GM12875 (cell line): ENCODE results near the gene RNF182.

Experiments used
- H3K4me3 ChIP-seq: one replicate; pipeline ENCODE4 v1.5.1; 2011; ENCODE audit warnings: low read depth, low read length, control low read depth
- CTCF ChIP-seq: IDR thresholded peaks from 2 replicates; pipeline ENCODE4 v1.5.1; 2011; ENCODE audit warnings: low read depth, mild to moderate bottlenecking, control low read depth, inconsistent platforms, low read length, moderate library complexity, borderline replicate concordance; ENCODE audit not compliant: insufficient read depth

RNF182 gene

GRCh38 chr6:13886949-13887348, 37.8 kb upstream of the RNF182 start:
- H3K4me3 ChIP-seq = no peak overlapping the region
- no peak for TF ChIP-seq CTCF

- TF ChIP-seq CTCF = no peak
- no peak overlapping the region for H3K4me3 ChIP-seq
Measured at GRCh38 chr6:13892017-13892645, 32.6 kb upstream of the RNF182 start.

- H3K4me3 ChIP-seq = no peak overlapping the region
- TF ChIP-seq CTCF = no peak
Measured at GRCh38 chr6:13902922-13903321, 21.8 kb upstream of the RNF182 start.

GRCh38 chr6:13903364-13903763, 21.4 kb upstream of the RNF182 start:
- no peak for TF ChIP-seq CTCF
- H3K4me3 ChIP-seq = no peak overlapping the region

- no peak overlapping the region for H3K4me3 ChIP-seq
- TF ChIP-seq CTCF = no peak
Measured at GRCh38 chr6:13907001-13907350, 17.8 kb upstream of the RNF182 start.

- TF ChIP-seq CTCF = no peak
- no peak overlapping the region for H3K4me3 ChIP-seq
Measured at GRCh38 chr6:13907614-13908215, 17.0 kb upstream of the RNF182 start.

GRCh38 chr6:13908955-13909381, 15.8 kb upstream of the RNF182 start:
- peak; percentile 51 for TF ChIP-seq CTCF
- no peak overlapping the region for H3K4me3 ChIP-seq
